NCI-H345 treated with DMSO at 0.1 percent for 48 hours (cell line): ENCODE results near the gene TRIM36.

Experiments used
- DNase-seq: peaks from one replicate; lab custom pipeline; 2025; ENCODE audit not compliant: unreplicated experiment; lab: John Stamatoyannopoulos, UW

The TRIM36 gene

GRCh38 chr5:115079924-115080623 is 89.6 kb downstream of the TRIM36 start:
- DNase-seq: no peak
